GM10847 (cell line): Measurements from ENCODE around the gene MOCS3.

Experiments used
- POLR2A ChIP-seq: IDR thresholded peaks from 2 replicates; pipeline ENCODE4 v1.6.1; 2011; ENCODE audit not compliant: insufficient read length; ENCODE audit errors: extremely low read depth

Gene MOCS3

DNA sequence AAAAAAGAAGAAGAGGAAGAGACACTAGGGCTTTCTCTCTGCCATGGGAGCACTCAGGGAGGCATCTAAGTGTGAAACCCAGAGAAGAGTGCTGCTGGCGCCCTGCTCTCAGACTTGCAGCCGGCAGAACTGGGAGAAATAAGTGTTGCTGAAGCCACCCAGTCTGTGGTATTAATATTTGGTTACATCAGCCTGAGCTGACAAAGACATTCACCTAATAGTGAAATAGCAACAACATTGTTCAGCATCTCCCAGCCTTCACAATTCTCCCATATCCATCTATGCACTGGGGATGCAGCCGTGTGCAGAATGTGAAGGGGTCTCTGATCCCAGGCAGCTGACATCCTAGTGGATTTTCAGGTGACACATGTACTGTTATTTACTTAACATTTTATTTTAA lies 52.3 kb downstream of the MOCS3 start:
- TF ChIP-seq POLR2A = no peak

DNA sequence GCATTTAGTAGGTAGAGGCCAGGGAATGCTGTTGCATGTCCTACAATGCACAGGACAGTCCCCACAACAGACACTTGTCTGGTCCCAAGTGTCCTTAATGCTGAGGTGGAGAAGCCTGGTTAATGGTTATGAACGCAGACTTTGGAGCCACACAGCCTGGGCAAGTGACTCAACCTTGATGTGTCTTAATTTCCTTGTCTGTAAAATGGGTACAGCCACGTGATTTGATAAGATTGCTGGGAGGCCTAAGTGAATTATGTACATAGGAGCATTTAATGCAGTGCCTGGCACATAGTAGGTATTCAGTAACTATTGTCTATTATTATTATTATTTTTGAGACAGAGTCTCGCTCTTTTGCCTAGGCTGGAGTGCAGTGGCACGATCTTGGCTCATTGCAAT lies 52.9 kb downstream of the MOCS3 start:
- TF ChIP-seq POLR2A = no peak

DNA sequence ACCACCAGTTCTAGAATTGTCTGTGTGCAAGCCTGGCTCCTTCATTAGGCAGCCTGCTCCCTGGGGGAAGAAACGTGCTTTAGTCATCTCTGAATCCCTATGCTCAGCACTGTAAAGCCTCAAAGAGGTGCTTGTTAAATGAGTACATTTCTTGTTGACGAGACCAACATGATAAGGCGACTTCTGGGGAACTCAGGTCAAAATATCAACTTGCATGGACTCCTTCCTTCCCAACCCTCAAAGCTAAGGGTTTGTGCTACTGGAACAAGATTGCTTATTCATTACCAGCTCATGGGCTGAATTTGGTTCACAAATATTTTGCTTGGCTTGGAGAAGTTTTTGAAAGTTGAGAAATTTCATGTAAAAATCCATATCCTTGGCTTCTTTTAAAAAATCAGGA lies 53.7 kb downstream of the MOCS3 start:
- TF ChIP-seq POLR2A = no peak
